NCI-H1092 (cell line): Measurements from ENCODE around the gene YWHAE.
"Not testable (repeated sequence)": the region's sequence is repeated elsewhere in the genome, so short reads cannot be mapped to it uniquely, and the experiment has no call there.

Experiments
- DNase-seq: peaks from one replicate; lab custom pipeline; 2025; lab: John Stamatoyannopoulos, UW

The YWHAE gene

DNA sequence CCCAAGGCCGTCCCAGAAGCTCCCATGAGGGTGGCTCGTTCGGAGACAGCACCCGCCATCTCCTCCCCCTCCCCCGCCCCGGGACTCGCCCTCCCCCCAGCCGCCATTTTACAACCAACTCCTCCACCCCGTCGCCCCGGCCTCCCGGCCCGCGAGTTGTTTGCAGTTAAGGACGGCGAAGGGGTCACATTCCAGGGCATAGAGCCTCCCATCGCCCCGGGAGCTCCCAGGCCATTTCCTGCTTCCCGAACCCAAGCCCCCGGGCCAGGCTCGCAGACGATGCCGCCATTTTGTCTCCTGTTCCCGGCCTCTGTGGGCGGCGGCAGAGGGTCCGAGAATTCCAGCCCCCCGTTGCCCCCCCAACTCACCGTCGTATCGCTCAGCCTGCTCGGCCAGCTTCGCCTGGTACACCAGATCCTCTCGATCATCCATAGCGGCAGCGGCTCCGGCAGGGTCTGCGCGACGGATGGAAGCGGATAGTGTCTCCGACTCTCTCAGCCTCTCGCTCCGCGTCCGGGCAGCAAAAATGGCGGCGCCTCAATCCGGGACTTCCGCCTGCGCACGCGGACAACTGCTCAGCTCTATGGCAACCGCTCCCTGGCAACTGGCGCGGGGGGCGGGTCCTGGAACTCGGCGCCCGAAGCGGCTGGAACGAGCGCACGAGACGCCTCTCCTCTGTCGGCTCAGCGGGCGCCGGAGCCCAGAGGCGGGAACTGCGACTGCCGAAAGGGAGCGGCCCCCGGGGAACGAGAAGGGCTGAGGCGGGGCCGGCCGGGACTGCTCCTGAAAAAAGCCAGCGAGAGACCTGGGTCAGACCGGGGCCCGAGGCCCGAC lies at the start of gene YWHAE:
YWHAE (minus strand) TSS at position 544 of the 834 bp plus-strand sequence; CDS start at position 432, 112 bp downstream.
- peak; percentile 94 for DNase-seq

DNA sequence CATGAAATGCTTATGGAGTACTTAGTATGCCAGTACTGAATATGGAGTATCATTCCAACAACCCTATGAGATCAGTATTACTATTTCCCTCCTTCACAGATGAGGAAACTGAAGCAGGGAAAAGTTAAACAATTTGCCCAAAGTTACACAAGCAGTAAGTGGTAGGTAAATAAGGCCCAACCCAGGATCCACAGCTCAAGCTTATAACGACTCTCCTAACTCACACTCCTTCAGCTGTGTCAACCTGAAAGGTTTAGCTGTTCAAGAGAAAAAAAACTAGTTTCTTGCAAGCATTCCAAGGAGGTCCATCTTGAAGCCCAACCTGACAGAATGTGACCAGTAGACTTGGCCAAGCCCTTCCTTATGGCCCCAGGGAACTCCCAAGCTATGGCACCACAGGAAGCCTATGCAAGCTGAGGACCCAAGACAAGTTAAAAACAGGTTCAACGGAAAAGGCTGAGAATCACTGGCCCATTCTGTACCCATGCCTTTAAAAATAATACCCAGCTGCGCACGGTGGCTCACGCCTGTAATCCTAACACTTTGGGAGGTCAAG lies 49.5 kb upstream of the YWHAE start:
- DNase-seq, result no peak

DNA sequence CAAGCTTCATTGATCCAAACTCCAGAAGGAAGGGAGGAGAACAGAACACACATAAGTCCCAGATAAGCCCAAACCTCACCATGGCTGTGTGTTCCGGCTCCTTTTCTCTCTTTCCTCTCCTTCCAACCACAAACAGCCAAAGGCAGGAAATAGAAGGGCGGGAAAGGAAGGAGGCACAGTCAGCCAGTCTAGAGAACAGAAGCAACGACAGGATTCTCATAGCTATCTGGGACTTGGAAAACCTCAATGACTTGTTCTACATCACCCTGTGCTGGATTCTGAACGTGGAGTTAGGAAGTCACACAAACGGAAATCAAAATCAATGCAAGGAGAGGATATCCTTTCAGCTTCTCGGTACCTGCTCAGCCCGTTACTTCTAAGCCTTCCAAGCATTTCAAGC lies 47.0 kb upstream of the YWHAE start:
- no peak for DNase-seq

GRCh38 chr17:1446201-1446600 lies 46.2 kb upstream of the YWHAE start:
- no peak for DNase-seq

DNA sequence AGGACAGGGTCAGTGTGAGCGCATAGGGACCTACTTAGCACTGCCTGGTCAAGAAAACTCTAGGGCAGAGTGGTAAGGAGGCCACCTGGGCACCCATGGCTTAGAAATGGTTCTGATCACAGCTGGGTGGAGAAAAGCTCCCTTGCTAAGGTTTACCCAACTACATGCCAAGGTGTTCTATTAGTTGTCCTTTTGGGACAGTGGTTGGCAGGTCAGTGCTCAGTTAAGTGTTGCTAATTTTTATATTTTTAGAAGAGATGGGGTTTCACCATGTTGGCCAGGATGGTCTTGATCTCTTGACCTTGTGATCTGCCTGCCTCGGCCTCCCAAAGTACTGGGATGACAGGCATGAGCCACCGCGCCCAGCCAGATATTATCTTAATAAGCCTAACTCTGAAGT lies 45.7 kb upstream of the YWHAE start:
- not testable (repeated sequence) for DNase-seq

DNA sequence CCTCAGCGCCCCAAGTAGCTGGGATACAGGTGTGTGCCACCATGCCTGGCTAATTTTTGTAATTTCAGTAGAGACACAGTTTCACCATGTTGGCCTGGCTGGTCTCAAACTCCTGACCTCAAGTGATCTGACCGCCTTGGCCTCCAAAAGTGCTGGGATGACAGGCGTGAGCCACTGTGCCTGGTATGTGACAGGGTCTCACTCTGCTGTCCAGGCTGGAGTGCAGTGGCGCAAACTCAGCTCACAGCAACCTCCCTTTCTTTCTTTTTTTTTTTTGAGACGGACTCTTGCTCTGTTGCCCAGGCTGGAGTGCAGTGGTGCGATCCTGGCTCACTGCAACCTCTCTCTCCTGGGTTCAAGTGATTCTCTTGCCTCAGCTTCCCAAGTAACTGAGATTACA lies 42.7 kb upstream of the YWHAE start:
- not testable (repeated sequence) for DNase-seq

GRCh38 chr17:1442187-1442586 lies 42.2 kb upstream of the YWHAE start:
- DNase-seq, result no peak

GRCh38 chr17:1440921-1441320 lies 40.9 kb upstream of the YWHAE start:
- DNase-seq, result no peak

GRCh38 chr17:1438593-1439083 lies 38.6 kb upstream of the YWHAE start:
- no peak for DNase-seq

DNA sequence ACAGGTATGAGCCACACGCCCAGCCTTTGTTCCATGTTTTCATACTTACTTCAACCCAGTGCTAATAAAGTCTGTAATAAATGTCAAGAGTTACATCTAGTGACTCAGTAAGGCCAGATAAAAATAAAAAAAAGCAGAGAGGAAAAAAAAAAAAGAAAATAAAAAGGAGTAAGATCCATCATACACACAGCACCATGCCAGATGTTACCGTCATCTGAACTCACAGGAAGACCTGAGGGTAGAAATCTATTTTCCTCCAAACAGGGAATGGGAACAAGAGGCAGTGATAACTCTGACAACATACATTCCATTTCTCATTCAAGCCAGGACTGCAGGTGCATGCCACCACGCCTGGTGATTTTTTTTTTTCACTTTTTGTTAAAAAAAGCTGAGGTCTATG lies 35.3 kb upstream of the YWHAE start:
- DNase-seq, result no peak

GRCh38 chr17:1434150-1434549 lies 34.1 kb upstream of the YWHAE start:
- no peak for DNase-seq

DNA sequence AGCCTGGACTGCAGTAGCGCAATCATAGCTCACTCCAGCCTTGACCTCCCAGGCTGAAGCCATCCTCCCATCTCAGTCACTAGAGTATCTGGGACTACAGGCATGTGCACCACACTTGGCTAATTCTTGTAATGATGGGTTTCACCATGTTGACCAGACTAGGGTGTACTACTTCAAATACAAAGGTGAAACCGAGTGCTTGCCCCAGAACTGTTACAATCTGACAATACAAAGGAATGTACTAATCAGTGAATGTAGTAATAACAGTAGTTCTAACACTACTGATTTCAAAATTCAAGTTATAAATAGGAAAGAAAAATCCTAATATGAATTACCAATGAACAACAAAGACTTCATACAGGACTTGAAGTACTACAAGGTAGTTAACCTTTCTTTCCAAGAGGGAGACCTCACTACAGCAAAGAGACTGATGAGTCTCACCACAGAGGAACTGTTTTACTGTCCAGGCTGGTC lies 31.6 kb upstream of the YWHAE start:
- no peak for DNase-seq

DNA sequence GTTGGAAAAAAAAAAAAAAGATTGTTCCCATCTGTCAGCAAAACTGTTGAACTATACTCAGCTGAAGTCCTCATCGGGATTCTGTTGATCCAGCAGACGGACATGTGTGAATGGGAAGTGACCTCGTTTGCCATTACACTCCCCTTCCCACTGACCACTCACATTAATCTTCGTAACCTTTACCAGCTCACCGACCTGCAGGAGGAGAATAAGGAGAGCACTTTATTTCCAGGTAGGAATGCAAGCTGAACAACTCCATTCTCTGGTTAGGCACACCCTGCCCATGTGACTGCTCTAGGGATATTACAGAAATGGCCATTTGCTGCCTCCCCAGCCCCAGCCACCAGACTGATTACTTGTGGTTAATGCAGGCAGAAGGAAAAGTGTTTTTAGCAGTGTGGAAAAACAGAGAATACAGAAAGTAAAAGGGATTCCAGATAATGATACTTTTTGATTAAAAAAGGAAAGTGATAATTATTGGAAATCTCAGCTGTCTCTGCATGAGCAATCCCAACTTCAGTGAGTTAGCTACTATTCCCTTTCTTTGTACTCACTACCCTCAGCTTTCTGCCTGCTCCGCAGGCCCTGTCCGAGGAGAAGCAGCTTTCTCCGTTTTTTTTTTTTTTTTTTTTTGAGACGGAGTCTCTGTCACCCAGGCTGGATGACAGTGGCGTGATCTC lies 23.6 kb upstream of the YWHAE start:
- no peak for DNase-seq

GRCh38 chr17:1422885-1423284 lies 22.9 kb upstream of the YWHAE start:
- DNase-seq, result no peak

DNA sequence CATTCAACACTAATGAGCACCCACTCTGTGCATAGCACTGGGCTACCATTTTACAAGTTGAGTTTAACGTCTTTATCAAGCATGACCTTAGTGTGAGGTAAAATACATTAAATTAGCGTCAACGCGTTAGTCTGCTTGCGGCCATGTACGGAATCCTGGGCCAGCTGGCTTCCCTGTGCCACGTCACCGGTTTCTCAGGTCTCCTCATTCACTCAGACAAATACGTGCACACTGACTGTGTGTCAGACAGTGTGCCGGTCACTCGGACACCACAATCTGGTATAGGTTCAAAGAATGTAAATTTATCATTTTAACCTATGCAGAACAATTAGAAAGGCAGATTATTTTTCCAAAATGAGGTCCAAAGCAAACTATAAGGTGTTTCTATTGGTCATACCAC lies 21.4 kb upstream of the YWHAE start:
- no peak for DNase-seq

DNA sequence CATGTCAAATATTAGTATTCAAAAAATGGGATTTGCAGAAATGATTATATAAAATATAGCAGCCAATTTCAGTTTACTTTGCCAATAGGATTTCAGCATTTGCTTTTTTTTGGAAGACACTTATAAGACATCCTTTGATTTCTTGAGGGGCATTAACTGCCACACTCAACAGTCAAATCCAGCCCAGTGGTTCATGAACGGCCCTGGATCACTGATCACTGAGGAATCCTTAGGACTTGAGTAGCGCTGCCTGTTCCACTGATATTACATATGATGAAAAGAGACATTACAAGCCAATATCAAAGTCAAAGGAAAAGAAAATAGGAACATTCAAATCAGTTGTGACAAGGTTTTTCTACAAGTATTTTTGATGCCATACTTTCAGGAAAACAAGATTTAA lies 21.0 kb upstream of the YWHAE start:
- no peak for DNase-seq

- no peak for DNase-seq
Measured at GRCh38 chr17:1420163-1420562, 20.1 kb upstream of the YWHAE start.

- DNase-seq, result not testable (repeated sequence)
Measured at GRCh38 chr17:1418476-1418875, 18.5 kb upstream of the YWHAE start.

GRCh38 chr17:1416414-1416813 lies 16.4 kb upstream of the YWHAE start:
- no peak for DNase-seq

GRCh38 chr17:1414634-1415033 lies 14.6 kb upstream of the YWHAE start:
- DNase-seq, result no peak

DNA sequence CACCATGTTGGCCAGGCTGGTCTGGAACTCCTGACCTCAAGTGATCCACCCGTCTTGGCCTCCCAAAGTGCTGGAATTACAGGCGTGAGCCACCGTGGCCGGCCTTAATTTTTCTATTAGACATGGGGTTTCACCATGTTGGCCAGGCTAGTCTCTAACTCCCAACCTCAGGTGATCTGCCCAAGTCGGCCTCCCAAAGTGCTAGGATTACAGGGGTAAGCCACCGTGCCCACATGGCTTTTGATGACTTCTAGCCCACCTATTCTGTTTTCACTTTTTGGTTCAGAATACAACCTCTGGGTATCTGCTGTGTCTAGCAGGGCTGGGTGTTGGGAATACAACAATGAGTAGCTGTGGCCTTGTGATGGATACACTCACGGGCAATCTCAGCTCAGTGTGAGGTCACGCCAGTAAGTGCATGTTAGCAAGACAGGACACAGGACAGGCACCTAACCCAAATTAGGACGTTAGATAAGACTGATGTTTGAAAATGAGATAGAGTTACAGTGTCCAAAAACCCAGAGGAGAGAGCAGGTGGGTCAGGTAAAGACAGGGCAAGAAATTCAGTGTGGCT lies 14.1 kb upstream of the YWHAE start:
- DNase-seq, result no peak

DNA sequence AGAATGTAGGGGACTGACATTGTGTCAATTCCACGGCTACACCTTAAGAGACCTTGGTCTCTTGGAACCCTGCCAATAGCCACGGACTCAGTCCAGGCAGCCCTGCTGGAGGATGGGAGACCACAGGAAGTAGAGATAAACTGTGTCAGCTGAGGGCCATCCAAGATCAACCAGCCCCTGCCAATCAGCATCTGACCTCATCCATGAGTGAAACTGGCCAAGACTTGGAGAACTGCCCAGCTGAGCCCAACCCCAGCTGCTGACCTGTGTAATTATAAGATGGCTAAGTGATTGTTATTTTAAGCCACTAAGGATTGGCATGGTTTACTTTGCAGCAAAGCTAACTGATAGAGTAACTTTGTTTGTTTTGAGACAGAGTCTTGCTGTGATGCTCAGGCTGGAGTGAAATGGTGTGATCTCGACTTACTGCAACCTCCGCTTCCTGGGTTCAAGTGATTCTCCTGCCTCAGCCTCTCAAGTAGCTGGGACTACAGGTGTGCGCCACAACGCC lies 13.3 kb upstream of the YWHAE start:
- DNase-seq, result peak; percentile 6
